A549 (cell line): ENCODE data around the gene WFDC1. TPM values are rescaled to one million over a fixed set of nuclear protein-coding genes. Genes with fewer than 3 reads are reported as not detected.

Experiments used
- ATAC-seq, 2 experiments: fragments of 200-7000 bp in 1 of 2; fragments of >200 bp in 1 of 2; cut with Nextera tagmentation in 1 of 2; cut with Tn5 transposase in 1 of 2; 3 replicates each; pipeline versions ENCODE4 v1.8.0 to v1.9.1; 2018 to 2020; ENCODE audit warnings: mild to moderate bottlenecking in 1 of 2, moderate library complexity in 1 of 2
- CTCF ChIA-PET: fragments of 300-600 bp; sonication (Branson Sonifier 250); formaldehyde crosslinking; extraction: SDS; loops from one replicate; lab custom pipeline; 2021; ENCODE audit warnings: antibody characterized with exemption, inconsistent platforms; lab: Yijun Ruan, JAX
- POLR2A ChIA-PET: fragments of 350-600 bp; formaldehyde crosslinking; extraction: SDS; loops from one replicate; lab custom pipeline; 2021; ENCODE audit warnings: antibody characterized with exemption, inconsistent platforms; lab: Yijun Ruan, JAX
- DNase-seq, 2 experiments: peaks; one replicate each; pipeline versions ENCODE4 v3.0.0 to v3.0.0-alpha.2; 2011 to 2016; ENCODE audit warnings: low read depth in 1 of 2, low spot score in 1 of 2
- FAIRE-seq: peaks from 2 replicates; lab custom pipeline; 2011; peaks lifted over from hg19 to GRCh38; lab: Jason Lieb, UNC
- H3K27ac ChIP-seq, 2 experiments: fragments of >200 bp; sonication (Bioruptor Twin); formaldehyde crosslinking; 3 replicates each; pipeline ENCODE4 v1.5.1; 2016 to 2017
- H3K4me1 ChIP-seq: fragments of >200 bp; sonication (Bioruptor Twin); formaldehyde crosslinking; 3 replicates; pipeline ENCODE4 v1.6.1; 2016
- H3K4me2 ChIP-seq: fragments of >200 bp; sonication (Bioruptor Twin); formaldehyde crosslinking; 3 replicates; pipeline ENCODE4 v1.6.1; 2016
- H3K4me3 ChIP-seq: fragments of >200 bp; sonication (Bioruptor Twin); formaldehyde crosslinking; 3 replicates; pipeline ENCODE4 v1.5.1; 2016
- H3K9me3 ChIP-seq: fragments of >200 bp; sonication (Bioruptor Twin); formaldehyde crosslinking; 3 replicates; pipeline ENCODE4 v1.6.1; 2016
- CBX2 ChIP-seq: fragments of 200-600 bp; sonication (generic); IDR thresholded peaks from 2 replicates; pipeline ENCODE4 v1.6.1; 2016; ENCODE audit warnings: low read depth, mild to moderate bottlenecking, borderline replicate concordance
- CBX8 ChIP-seq: fragments of 200-600 bp; sonication (generic); IDR thresholded peaks from 2 replicates; pipeline ENCODE4 v1.6.1; 2016
- CEBPB ChIP-seq, 2 experiments: fragments of >200 bp in 1 of 2; sonication (Bioruptor Twin) in 1 of 2; formaldehyde crosslinking in 1 of 2; IDR thresholded peaks; 2 replicates each; pipeline ENCODE4 v1.6.1; 2012 to 2016
- CHD2 ChIP-seq: fragments of 150-350 bp; IDR thresholded peaks from 2 replicates; pipeline ENCODE4 v1.6.1; 2014; ENCODE audit warnings: low read length; ENCODE audit not compliant: partially characterized antibody
- CHD4 ChIP-seq: fragments of 200-600 bp; sonication (generic); IDR thresholded peaks from 2 replicates; pipeline ENCODE4 v1.6.1; 2016; ENCODE audit warnings: antibody characterized with exemption, mild to moderate bottlenecking, borderline replicate concordance
- CTCF ChIP-seq: fragments of >200 bp; sonication (Bioruptor Twin); formaldehyde crosslinking; IDR thresholded peaks from 3 replicates; pipeline ENCODE4 v1.5.1; 2016
- E2F6 ChIP-seq: IDR thresholded peaks from 2 replicates; pipeline ENCODE4 v1.6.1; 2012; ENCODE audit warnings: low read depth, borderline replicate concordance
- EHF ChIP-seq: fragments of 250-450 bp; sonication (Bioruptor Pico); IDR thresholded peaks from 2 replicates; pipeline ENCODE4 v1.5.0; 2020; ENCODE audit warnings: mild to moderate bottlenecking
- HES2 ChIP-seq: fragments of >200 bp; sonication (Bioruptor Twin); formaldehyde crosslinking; IDR thresholded peaks from 2 replicates; pipeline ENCODE4 v1.6.1; 2016
- HOXB13 ChIP-seq: fragments of 250-450 bp; sonication (Bioruptor Pico); IDR thresholded peaks from 2 replicates; pipeline ENCODE4 v1.5.0; 2020; ENCODE audit warnings: low read depth, mild to moderate bottlenecking, moderate library complexity
- KDM5A ChIP-seq: fragments of 200-600 bp; sonication (generic); IDR thresholded peaks from 2 replicates; pipeline ENCODE4 v1.6.1; 2016; ENCODE audit warnings: antibody characterized with exemption, mild to moderate bottlenecking
- MAX ChIP-seq: IDR thresholded peaks from 2 replicates; pipeline ENCODE4 v1.6.1; 2012
- MAZ ChIP-seq: fragments of 150-350 bp; IDR thresholded peaks from 2 replicates; pipeline ENCODE4 v1.6.1; 2014; ENCODE audit warnings: antibody characterized with exemption, low read depth, low read length, borderline replicate concordance
- MYC ChIP-seq: IDR thresholded peaks from 2 replicates; pipeline ENCODE4 v1.6.1; 2012; ENCODE audit warnings: mild to moderate bottlenecking, inconsistent platforms, low read length, improper control_type of control experiment, borderline replicate concordance
- NPAS2 ChIP-seq: fragments of 250-450 bp; sonication (Bioruptor Pico); IDR thresholded peaks from 2 replicates; pipeline ENCODE4 v1.8.0; 2022; ENCODE audit warnings: mild to moderate bottlenecking, moderate library complexity, borderline replicate concordance
- PBX3 ChIP-seq: IDR thresholded peaks from 2 replicates; pipeline ENCODE4 v1.6.1; 2012
- POLR2A ChIP-seq: IDR thresholded peaks from 2 replicates; pipeline ENCODE4 v1.6.1; 2012; ENCODE audit warnings: mild to moderate bottlenecking, low read length
- RCOR1 ChIP-seq: fragments of 150-350 bp; IDR thresholded peaks from 2 replicates; pipeline ENCODE4 v1.6.1; 2014; ENCODE audit warnings: antibody characterized with exemption, low read length, low read depth
- SMC3 ChIP-seq: fragments of >200 bp; sonication (Bioruptor Twin); formaldehyde crosslinking; IDR thresholded peaks from 3 replicates; pipeline ENCODE4 v1.6.1; 2018; ENCODE audit warnings: inconsistent platforms
- TFCP2L1 ChIP-seq: fragments of 250-450 bp; sonication (Bioruptor Pico); IDR thresholded peaks from 2 replicates; pipeline ENCODE4 v1.5.0; 2021; ENCODE audit warnings: mild to moderate bottlenecking
- USF2 ChIP-seq: fragments of 450-650 bp; IDR thresholded peaks from 2 replicates; pipeline ENCODE4 v1.6.1; 2014; ENCODE audit warnings: antibody characterized with exemption
- ZSCAN20 ChIP-seq: fragments of 250-450 bp; sonication (Bioruptor Pico); IDR thresholded peaks from 2 replicates; pipeline ENCODE4 v1.8.0; 2022; ENCODE audit warnings: mild to moderate bottlenecking, moderate library complexity
- WGBS: methylation state at CpG from one replicate; pipeline ENCODE4 v1.1.6; 2017; ENCODE audit errors: missing lambda C conversion rate; 5-methylcytosine and 5-hydroxymethylcytosine counted together
- polyA plus RNA-seq, 4 experiments: library from polyadenylated mRNA; depleted of rRNA in 3 of 4; stranded (reverse); fragments of >200 nt; fragmentation: RNase III in 1 of 4; extraction: RNeasy Plus Mini Kit Qiagen cat#74134 plus additional on column Dnase treatment in 1 of 4; gene quantifications; 2 replicates in 3 of 4; 3 replicates in 1 of 4; pipeline ENCODE4 v1.2.3, GENCODE V29; 2011 to 2017

Gene WFDC1
- polyA plus RNA-seq, 2 of the 4 experiments (the other 2 are of a cell fraction) = not detected

GRCh38 chr16:84356591-84357116, 62.0 kb downstream of the WFDC1 start:
- Histone ChIP-seq H3K4me3 (no peak overlapping the region), H3K4me1 (peaks cover 15% of the 10 kb centered on the region; the same call in 2 of the 3 replicates), H3K9me3 (no peaks in the 10 kb centered on the region), H3K27ac (peak overlapping the region in 1 of 2 experiments; percentile 26; a peak in 3 of 6 replicates), H3K4me2 (peak overlapping the region; percentile 47; the same call in 2 of the 3 replicates)
- DNase-seq (no peak), FAIRE-seq (no peak), ATAC-seq (peak; percentile 49 to 51; a peak in 5 of 6 replicates)
- WGBS = 34% methylated on average over 11 of the region's 11 CpGs
- CTCF ChIA-PET = interaction anchor here (1.3 kb wide), 1 partner anchor 14 kb away, joined by 3 read pairs; no protein-coding TSS in a partner anchor
- POLR2A ChIA-PET = no interaction called here
- no peak for TF ChIP-seq CBX2
- TF ChIP-seq CTCF = no peak
- TF ChIP-seq EHF (CRISPR knock-in tag) = no peak
- TF ChIP-seq HES2 = no peak
- no peak for TF ChIP-seq PBX3
- no peak for TF ChIP-seq E2F6
- TF ChIP-seq MAX = no peak
- TF ChIP-seq HOXB13 (CRISPR knock-in tag) = no peak
- TF ChIP-seq USF2 = no peak
- TF ChIP-seq KDM5A = no peak

- peak overlapping the region in 1 of 2 experiments; percentile 26; a peak in 3 of 6 replicates for H3K27ac ChIP-seq
- ChIA-PET CTCF (interaction anchor here (2.2 kb wide), 1 partner anchor 80 kb away, joined by 9 read pairs; no protein-coding TSS in a partner anchor), POLR2A (no interaction called here)
- H3K9me3 ChIP-seq = no peaks in the 10 kb centered on the region
- peaks cover 15% of the 10 kb centered on the region; the same call in 2 of the 3 replicates for H3K4me1 ChIP-seq
- FAIRE-seq (no peak), ATAC-seq (peak; percentile 61 to 64; a peak in 5 of 6 replicates), DNase-seq (no peak)
- peak overlapping the region; percentile 47; the same call in 2 of the 3 replicates for H3K4me2 ChIP-seq
- WGBS = 52% methylated on average over 9 of the region's 9 CpGs
- TF ChIP-seq TFCP2L1 = no peak
- no peak for TF ChIP-seq CBX8
- no peak for TF ChIP-seq NPAS2
- no peak for TF ChIP-seq CEBPB (IDR thresholded peaks at IDR 0.05)
- no peak for TF ChIP-seq MYC
- no peak for TF ChIP-seq SMC3
- no peak for TF ChIP-seq MAZ
- no peak for TF ChIP-seq POLR2A
- TF ChIP-seq ZSCAN20 (CRISPR knock-in tag) = no peak
- TF ChIP-seq CHD2 = no peak
- no peak for TF ChIP-seq RCOR1
- no peak for TF ChIP-seq CHD4
- no peak overlapping the region for H3K4me3 ChIP-seq
Observed at GRCh38 chr16:84357191-84357651, 62.5 kb downstream of the WFDC1 start.
